D721Med (cell line): Measurements from ENCODE around the gene HAND2.

ENCODE experiments used
- DNase-seq: peaks from one replicate; pipeline ENCODE4 v3.0.0; 2011; ENCODE audit warnings: low spot score; ENCODE audit not compliant: insufficient read length
- FAIRE-seq: peaks from 2 replicates; lab custom pipeline; 2011; peaks lifted over from hg19 to GRCh38; lab: Jason Lieb, UNC
- CTCF ChIP-seq: IDR thresholded peaks from 2 replicates; pipeline ENCODE4 v1.5.1; 2012; ENCODE audit warnings: mild to moderate bottlenecking, control low read depth; ENCODE audit not compliant: insufficient read depth; ENCODE audit errors: missing control alignments

The HAND2 gene

GRCh38 chr4:173482330-173482931, 47.6 kb downstream of the HAND2 start:
- FAIRE-seq (no peak), DNase-seq (no peak)
- TF ChIP-seq CTCF, result no peak

GRCh38 chr4:173478913-173479283, 51.1 kb downstream of the HAND2 start:
- DNase-seq (no peak), FAIRE-seq (no peak)
- TF ChIP-seq CTCF, result no peak

GRCh38 chr4:173478201-173478912, 51.7 kb downstream of the HAND2 start:
- TF ChIP-seq CTCF, result no peak
- FAIRE-seq, result no peak

GRCh38 chr4:173477016-173477415, 53.0 kb downstream of the HAND2 start:
- FAIRE-seq (no peak), DNase-seq (no peak)
- no peak for TF ChIP-seq CTCF

More at GRCh38 chr4:173478201-173478912, 51.7 kb downstream of the HAND2 start:
- no peak for DNase-seq
